HG03095 (cell line): ENCODE data around the gene ZNF688.
A peak's percentile ranks its signal among the peaks of the same experiment; 100 is the strongest.
"Not testable (repeated sequence)": the region's sequence is repeated elsewhere in the genome, so short reads cannot be mapped to it uniquely, and the experiment has no call there.

Experiments
- ATAC-seq: cut with Tn5 transposase; IDR thresholded peaks from one replicate; pipeline ENCODE4 v1.9.1; 2021; ENCODE audit warnings: moderate library complexity; ENCODE audit not compliant: unreplicated experiment

Gene ZNF688

DNA sequence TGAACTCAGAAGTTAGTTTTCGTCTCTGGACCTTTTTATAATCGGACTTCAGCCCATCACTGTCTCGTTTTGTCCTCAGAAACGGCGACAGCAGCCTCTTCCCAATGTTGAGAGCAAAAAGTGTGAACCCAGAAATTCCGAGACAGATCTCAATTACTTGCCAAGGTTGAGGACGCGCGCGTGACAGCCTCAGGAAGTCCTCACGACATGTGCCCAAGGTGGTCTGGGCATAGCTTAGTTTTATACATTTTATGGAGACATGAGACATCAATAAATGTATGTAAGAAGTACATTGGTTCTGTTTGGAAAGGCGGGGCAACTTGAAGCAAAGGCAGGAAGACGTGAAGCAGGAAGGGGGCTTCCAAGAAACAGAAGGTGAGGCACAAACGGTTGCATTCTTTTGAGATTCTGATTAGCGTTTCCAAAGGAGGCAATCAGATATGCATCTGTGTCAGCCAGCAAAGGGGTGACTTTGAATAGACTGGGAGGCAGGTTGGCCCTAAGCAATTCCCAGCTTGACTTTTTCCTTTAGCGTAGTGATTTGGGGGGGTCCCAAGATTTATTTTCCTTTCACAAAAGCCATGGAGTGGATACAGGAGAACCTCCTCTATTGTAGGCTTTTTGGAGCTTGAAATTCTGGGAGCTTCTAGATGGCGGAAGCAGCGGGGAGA, 36.3 kb downstream of the ZNF688 start:
- ATAC-seq = no peak

- peak; percentile 46 for ATAC-seq
These were observed 37.0 kb downstream of the ZNF688 start, which contains the start of gene ZNF747 for GRCh38 chr16:30534368-30535105. ZNF747 (minus strand) TSS chr16:30534858; CDS start chr16:30534679, 179 bp downstream.

- peak; percentile 9 for ATAC-seq
These were observed 37.7 kb downstream of the ZNF688 start for GRCh38 chr16:30533748-30534367.

DNA sequence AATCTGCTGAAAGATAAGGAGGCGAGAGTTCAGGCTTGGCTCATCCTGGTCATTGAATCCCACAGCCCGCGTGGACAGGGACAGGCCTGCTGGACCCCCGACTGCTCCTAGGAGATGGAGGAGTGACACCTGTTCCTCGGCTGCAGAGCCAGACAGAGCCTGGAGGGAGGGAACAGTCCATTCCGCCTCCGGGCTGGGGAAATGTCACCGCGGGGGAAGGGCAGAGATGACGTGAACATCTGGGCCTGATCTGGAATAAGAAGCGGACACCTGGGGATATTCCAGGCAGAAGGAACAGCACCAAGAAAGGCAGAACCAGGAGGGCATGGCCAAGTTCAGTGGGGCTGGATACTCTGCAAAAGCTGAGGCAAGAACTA, 38.4 kb downstream of the ZNF688 start:
- no peak for ATAC-seq

- ATAC-seq = no peak
These were observed 39.0 kb downstream of the ZNF688 start for GRCh38 chr16:30532285-30533145.

DNA sequence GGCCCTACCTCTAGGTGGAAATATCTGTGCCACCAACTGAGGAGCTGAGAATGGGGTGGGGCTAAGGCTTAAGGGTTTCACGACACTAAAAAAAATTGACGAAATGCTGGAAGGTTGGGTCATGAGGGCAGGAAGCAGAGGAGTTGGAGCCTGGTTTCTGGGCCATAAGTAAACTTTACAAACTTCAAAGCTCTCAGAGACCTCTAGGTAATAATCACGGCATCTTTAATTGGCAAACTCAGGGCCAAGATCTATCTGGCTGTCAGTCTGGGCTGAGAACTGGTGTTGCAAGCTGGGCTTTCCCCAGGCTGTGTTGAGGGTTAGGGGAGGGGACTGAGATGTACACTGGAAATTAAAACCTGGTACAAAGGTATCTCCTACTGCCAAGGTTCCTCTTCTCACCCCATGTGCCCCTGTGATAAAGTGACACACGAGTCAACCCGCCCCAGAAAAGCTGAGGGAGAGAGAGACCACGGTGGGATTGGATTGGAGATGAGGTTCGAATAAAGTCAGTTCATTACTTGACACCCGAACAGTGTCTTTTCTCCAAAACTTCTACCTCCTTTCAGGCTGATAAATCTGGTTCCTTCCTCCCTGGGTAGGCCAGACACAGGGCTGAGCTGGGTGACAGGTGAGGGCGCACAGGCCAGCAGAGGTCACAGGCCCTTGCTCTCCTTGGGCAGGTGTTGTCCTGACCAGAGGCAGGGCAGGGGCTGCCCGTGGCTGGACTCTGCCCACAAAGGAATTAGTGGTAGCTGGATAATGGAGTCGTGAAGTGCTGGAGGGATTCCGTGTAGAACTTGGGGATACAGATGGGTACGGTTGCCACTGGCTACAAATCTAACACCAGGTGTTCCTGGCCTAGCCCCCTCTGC, 41.1 kb downstream of the ZNF688 start:
- no peak for ATAC-seq

DNA sequence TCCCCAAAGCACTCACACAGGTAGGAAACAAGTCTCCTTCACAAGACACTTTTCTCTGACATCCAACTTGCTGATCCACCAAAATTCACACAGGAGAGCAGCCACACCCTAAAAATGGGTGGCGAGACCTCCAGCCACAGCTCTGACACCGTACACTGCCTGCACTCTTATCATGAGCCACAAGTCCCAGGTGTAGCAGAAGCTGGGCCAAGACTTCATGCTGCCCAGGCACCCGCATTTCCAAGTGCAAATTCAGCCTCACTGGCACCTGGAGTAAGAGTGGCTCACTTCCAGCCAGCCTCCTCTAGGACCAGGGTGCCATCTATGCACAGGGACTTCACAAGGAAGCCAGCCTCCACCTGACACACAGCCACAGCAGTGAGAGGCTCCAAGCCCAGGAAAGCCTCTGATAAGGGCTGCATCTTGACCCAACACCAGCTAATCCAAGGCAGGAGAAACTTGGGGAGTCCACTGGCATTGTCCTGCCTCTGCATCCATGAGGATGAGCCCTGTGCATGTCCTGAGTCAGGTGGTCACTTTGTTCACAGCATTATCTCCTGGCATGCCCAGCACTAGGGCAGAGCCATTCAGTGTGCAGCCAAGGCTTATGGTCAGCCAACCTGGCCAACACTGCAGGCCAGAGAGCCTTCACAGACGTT, 42.6 kb downstream of the ZNF688 start:
- no peak for ATAC-seq

DNA sequence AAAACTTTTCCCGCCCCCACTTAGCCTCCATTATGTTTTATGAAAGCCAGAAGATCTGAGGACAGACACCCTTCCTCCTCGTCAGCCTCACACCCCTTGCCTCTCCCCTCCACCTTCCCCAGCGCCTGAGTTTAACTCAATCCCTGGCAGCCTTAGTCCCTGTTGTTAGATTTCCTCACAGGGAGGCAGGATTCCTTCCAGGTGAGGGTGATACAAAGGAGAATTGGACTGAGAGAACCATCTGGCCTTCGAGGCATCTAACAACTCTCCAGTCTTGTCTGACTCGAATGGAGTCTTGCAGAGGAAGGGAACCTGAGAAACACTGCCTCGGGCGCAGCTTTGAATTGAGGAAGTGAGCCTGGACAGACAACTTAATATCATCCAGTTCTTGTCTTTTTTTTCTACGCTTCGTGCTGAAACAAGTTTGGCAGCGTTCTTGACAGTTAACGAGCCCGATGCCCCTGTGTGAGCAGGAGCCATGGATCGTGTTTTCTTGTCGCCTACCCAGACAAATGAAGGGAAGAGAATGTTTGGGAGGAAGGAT, 43.8 kb downstream of the ZNF688 start:
- ATAC-seq = no peak

- ATAC-seq = peak; percentile 70
These were observed 44.5 kb downstream of the ZNF688 start for GRCh38 chr16:30526823-30527634.

DNA sequence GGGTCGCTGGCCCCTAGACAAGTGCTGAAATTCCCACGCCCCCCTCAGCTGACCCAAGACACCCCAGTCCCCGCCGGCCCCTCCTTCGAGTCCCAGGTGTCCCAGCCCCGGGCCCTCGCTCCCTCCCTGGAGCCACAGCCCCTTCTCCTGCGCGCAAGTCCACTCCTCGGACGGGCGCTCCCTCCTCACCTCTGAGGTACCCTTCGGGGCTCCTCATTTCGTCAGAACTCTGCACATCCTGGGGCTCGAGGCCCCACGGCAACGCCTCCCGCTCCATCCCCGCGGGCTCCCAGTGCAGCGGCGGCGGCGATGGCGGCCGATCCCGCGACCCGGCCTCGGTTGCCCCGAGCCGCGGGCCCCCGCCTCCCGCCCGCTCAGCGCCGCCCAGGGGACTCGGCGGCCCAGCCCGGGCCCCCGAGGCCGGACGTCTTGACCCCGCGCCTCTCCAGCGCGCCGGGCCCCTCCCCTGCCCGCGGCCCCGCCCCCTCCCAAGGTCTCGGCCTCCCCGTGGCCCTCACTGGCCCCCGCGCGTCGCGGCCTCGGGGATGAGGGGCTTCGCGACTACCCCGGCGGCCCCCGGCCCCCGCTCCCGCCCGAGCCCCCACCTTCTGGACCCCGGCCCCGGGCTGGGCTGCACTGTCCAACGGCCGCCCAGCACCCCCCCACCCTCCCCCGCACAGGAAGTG, 45.2 kb downstream of the ZNF688 start, which contains the start of gene ZNF768:
Gene ZNF768 (minus strand): TSS at position 430 of the 686 bp plus-strand sequence. CDS start 153 bp downstream, at position 277.
- peak; percentile 14 for ATAC-seq

DNA sequence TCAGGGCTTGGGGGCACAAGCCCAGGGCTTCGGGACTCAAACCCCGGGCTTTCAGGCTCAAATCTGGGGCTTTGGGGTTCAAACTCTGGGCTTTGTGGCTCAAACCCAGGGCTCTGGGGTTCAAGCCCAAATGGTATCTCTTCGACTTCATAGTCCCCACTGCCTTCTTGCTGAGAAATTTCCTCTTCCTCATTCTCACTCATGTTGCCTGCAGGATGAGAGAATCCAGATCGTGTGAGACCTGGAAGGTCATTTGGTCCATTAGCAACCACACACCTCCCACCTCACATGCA, 45.7 kb downstream of the ZNF688 start:
- ATAC-seq = no peak

- ATAC-seq = no peak
These were observed 46.6 kb downstream of the ZNF688 start for GRCh38 chr16:30524575-30525568.

DNA sequence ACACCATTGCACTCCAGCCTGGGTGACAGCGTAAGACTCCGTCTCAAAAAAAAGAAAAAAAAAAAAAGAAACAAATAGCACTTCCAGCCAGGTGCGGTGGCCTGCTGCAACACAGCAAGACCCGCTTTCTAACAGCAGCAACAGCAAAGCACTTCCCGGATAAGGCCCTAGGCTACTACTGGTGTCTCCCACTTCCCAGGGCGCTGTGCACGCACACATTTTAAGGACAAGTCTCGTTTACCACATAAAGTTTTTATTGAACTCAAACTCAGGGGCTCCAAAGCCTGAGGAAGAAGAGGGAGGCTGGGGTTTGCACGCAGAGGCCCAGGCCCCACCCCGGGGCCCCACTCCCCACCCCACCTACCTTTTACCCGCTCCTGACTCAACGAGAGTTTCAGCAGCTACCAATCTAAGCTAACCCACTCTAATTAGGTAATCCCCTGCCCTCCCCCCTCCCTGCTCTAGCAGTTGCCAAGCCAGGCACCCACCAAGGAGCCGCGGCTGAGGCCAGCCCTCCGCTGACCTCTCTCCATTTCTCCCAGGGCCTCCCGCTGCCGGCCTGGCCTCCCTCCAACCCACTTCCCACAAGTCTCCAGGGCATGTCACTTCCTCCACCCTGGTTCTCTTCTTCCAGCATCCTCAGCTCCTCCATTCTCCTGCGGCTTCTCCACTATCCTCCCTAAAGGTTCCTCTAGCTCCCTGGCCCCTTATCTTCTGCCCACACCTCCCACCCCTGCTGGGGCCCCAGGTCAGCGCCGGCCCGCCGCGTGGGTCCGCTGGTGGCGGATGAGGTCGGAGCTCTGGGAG, 47.5 kb downstream of the ZNF688 start:
- ATAC-seq = no peak

- ATAC-seq = not testable (repeated sequence)
These were observed 48.6 kb downstream of the ZNF688 start for GRCh38 chr16:30522702-30523463.
